HG03378 (cell line): ENCODE results near the gene ACBD3.
A peak's percentile ranks its signal among the peaks of the same experiment; 100 is the strongest.

Experiments used
- ATAC-seq: cut with Tn5 transposase; IDR thresholded peaks from one replicate; pipeline ENCODE4 v1.9.1; 2021; ENCODE audit warnings: mild to moderate bottlenecking, moderate library complexity; ENCODE audit not compliant: unreplicated experiment

ACBD3 gene

DNA sequence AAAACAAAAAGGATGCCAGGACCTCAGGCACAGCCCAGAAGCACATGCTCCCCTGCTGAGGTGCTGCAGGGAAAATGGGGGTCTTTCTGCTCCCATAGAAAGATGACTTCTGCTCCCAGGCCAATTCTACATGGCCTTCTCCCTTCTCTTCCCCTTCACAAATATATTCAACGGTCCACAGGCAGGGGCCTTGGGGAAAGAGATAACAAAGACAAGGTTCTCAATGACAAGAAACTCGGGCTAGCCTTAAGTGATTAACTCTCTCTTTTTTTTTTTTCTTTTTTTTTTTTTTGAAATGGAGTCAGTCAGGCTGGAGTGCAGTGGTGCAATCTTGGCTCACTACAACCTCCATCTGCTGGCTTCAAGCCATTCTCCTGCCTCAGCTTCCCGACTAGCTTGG is 69.9 kb downstream of the ACBD3 start:
- ATAC-seq, result no peak

DNA sequence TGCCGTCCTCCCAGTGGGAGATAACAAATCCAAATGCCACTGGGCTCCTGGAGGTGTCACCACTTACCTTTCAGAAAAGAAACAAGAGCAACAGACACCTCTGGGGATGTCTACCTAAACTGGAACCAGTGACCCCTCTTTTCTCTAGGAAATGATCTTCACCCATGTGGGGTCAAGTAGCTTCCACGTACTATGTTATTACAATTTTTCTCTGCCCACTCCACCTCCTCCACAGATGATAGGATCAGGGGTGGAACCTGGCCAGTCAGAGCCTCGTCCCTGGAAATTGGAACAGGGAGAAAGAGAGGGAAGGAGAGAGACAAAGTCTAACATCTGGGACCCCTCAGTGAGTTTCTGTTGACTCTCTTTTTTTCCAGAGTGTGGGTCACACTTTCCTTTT is 73.9 kb downstream of the ACBD3 start:
- ATAC-seq, result no peak

DNA sequence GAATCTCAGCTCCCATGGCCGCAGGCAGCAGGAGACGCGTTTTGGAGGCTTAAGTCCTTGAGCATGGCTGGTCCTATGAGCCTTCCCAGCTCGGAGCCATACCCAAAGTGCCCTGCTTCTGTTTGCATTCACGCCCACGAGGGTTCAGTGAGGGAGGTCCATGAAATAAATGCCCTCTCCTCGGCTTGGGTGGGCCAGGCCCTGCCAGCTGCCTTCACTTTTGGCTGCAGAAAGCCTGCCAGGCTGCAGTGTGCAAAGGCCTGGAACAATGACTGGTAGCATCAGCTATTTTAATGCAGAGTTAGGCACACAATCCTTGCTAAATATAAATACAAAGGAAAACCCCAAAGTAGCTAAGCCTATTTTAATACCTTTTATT is 74.7 kb downstream of the ACBD3 start:
- no peak for ATAC-seq

DNA sequence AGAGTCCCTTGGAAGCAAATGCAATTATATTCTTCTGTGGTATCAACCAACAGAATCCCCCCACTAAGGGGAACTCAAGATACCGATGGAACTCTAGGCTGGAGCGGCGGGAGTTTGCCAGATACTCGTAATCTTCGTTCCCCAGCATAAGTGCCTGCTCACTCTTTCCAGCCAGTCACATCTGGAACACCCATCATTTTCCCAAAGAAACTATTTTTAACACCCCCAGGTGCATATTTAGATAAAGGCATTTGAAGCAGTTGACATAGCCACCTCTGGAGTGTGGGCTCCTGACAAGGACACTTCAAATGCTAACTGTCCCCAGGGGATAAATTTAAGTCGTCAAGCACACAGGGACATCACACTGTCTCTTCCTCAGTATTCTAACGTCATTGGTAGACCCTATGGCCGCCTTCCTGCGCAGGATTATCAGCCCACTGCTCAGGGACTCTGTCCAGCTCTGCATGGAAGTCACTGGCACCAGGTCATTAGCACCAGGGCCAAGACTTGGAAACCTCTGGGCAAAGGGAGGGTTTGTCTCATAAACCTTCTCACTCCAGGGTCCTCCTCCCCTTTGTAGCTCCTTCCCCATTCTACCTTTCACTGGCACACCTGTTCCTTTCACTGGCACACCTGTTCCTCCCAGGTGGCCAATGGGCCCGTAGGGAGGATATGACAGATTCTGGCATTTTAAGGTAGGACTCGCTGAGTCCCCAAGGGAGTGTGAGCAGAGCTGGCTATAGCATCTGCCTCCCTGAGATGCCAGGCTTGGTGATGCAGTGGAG is 75.3 kb downstream of the ACBD3 start:
- no peak for ATAC-seq

DNA sequence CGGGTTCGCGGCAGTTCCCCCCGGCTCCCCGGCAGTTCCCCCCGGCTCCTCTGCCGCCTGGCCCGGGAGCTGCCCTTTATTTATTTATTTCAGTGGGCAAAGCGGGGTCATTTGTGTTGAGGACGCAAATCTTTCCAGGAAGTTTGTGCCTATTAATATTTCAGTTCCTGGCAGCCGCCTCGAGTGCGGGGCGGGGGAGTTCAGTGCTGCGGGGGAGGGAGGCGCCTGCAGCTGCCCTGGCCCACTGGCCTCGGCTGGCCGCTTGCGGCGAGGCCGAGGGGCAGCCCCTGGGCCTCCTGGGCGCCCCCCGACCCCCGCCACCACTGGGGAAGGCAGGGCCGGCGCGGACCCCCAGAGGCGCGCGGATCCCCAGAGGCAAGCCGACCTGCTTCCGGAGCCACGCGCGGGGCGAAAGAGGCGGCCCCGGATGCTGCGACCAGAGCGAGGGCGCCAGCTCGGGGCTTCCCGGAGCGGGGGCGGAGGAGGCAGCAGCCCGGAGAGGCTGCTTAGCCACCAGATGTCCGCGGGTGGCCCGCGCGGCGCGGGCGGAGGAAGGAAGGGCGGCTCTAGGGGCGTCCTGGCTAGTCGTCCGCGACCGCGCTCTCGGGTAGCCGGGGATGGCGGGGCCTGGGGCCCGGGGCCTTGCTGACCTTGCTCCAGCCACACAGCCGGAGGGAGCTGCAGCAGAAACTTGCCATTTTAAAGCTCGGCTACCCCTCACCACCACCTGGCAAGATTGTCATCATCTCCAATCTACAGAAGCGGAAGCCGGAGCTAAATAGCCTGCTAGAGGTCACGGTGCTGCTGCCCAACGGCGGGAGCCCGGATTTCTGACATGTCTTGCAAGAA is 76.1 kb downstream of the ACBD3 start:
- peak; percentile 70 for ATAC-seq

DNA sequence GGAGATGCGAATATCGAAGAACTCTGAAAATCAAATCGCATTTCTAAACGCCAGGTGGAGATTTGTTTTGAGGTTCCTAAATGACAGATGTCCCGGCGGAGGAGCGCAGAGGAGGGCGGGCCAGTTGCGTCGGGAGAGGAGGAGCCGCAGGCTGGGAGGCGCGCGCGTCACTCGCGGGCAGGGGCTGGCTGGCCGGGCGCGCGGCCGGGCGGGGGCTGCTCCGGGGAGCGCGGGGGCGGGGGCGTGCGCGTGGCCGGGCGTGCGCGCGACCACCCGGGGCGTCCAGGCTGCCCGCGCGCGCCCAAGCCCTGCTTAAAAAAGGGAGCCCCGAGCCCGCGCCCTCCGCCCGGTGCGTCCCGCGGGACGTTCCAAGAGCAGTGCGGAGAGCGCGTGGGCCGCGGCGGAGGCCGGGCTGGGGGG is 76.7 kb downstream of the ACBD3 start:
- ATAC-seq, result peak; percentile 56

DNA sequence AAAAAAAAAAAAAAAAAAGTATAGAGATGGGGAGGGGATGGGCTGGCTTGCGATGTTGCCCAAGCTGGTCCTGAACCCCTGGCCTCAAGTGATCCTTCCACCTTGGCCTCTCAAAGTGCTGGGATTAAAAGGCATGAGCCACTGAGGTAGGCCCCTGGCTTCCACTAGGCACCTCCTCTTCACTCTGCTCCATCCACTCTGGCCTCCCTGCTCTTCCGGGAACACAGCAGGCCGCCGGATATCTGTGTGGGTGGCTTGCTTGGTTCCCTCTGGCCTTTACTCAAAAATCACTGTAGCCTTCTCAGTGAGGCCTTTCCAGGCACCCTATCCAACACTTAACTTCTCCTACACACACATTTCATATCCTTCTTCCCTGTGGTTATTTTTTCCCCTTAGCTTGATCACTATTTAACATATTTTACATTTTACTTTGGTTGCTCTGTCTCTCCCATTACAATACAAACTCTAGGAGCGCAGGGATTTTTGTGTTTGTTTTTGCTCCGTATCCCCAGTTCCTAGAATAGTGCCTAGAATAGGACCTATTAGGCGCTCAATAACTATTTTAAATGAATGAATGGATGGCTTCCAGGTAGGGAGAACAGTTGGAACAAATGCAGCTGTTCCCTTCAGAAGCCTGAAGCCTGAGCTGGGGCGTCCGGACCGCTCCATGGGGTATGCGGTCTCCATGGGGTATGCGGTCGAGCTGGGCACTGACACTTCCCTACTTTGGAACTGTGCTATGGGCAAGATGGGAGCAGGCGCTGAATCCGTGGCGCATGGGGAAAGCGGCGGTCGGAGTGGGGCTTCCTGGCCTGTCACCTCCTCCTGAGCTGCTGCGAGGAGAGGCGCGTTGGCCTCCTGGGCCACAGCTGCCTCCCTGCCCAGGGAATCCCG is 77.4 kb downstream of the ACBD3 start:
- no peak for ATAC-seq

DNA sequence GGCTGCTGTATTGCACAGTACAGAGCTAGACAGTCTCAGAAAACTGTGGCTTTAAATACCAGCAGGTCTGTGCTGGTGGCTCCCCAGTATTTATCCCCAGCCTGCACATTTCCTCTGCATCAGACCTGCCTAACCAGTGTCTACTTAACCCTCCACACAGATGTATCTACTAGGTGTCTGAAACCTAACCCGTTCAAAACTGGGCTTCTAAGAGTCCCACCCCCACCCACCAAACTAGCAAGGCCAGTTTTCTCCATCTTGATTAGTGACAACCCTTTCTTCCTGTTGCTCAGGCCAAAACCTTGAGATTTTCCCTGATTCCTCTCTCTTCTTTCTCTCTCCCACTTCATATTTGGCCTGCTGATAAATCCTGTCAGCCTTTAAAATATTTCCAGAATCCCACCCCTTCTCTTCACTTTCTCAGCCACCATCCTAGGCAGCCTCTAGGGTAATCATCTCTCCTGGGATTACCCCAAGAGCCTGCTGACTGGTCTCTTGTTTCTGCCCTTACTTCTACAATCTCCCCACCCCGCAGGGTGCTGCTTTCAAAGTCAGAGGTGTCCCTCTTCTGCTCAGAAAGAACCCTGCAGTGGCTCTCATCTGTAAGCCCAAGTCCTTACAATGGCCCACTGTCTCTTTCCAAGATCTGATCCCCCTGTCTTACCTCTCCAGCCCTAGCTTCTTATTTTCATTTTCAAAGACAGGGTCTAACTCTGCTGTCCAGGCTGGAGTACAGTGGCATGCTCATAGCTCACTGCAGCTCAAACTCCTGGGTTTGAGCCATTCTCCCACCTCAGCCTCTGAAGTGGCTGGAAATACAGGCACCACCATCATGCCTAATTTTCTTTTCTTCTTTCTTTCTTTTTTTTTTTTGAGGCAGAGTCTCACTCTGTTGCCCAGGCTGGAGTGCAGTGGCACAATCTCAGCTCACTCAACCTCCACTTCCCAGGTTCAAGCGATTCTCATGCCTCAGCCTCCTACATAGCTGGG is 78.8 kb downstream of the ACBD3 start:
- ATAC-seq, result no peak

DNA sequence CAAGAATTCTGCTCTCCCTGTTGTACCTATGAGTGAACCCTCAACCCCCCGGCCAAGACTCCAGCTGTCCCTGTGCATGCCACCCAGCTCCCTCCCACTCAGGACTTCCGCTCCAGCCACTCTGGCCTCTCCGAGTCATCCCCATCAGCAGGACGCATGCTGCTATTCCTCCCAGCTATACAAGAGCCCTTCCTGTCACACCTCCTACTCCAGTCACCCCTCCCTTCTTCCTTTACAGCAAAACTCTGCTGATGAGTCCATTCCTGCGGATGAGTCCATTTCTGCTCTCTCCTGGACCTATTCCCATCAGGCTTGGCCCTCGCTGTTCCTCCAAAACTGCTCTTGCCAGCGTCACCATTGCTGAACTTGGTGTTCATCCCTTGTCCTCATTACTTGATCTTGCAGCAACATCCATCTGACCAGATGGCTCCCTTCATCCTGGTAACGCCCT is 81.8 kb downstream of the ACBD3 start:
- no peak for ATAC-seq

DNA sequence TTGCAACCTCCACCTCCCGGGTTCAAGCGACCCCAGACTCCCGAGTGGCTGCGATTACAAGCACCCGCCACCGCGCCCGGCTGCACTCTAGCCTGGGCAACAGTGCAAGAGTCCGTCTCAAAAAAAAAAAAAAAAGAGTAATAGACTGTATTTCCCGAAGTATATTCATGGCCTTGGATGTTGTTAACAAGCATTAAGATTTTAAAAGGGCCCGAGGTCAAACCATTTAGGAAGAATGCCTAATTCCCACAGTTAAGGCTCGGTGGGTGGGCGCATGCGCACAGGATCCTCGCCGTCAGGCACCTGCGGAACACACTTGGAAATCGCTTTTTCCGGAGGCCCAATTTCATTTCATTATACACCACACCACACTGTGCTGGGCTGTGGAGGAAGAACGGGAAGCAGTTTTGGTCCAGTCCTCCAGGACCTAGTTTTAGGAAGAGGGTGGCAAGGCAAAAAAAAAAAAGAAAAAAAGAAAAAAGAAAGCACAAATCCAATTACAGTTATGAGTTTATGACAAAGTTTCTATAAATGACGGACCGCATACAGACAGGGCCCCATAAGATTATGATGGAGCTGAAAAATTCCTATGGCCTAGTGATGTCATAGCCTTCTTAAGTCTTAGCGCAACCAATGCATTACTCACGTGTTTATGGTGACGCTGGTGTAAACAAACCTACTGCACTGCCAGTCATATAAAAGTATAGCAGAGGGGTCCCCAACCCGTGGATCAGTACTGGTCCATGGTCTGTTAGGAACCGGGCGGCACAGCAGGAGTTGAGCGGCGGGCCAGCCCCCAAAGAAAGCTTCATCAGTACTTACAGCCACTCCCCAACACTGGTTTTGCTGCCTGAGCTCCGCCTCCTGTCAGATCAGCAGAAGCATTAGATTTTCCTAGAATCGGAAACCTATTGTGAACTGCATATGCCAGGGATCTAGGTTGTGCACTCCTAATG is 85.8 kb downstream of the ACBD3 start:
- ATAC-seq, result no peak

DNA sequence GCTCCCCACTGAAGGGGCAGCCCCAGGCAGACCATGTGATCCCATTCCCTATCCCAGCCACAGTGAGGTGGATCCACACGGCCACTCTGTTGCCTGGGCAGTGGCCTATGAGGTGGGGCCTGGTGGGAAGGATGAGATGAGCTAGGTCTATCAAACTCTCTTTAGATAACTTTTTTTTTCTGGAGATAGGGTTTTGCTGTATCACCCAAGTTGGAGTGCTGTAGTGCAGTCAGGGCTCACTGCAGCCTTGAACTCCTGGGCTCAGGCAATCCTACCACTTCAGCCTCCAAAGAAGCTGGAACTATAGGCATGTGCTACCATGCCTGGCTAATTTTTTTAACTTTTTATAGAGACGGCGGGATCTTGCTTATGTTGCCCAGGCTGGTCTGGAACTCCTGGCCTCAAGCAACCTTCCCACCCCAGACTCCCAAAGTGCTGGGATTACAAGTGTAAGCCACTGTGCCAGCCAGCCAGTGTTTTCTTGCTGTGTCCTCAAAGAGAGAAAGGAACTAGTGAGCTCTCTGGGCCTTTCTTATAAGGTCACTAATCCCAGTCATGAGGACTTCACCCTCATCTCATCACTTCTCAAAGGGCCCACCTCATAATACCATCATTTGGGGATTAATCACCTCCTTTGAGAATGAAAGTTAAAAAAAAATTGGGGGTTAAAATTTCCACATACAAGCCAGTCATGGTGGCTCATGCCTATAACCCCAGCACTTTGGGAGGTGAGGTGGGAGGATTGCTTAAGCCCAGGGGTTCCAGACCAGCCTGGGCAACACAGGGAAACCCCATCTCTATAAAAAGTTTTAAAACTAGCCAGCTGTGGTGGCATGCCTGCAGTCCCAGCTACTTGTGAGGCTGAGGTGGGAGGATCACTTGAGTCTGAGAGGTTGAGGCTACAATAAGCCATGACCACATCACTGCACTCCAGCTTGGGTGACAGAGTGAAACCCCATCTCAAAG is 87.4 kb downstream of the ACBD3 start:
- no peak for ATAC-seq

DNA sequence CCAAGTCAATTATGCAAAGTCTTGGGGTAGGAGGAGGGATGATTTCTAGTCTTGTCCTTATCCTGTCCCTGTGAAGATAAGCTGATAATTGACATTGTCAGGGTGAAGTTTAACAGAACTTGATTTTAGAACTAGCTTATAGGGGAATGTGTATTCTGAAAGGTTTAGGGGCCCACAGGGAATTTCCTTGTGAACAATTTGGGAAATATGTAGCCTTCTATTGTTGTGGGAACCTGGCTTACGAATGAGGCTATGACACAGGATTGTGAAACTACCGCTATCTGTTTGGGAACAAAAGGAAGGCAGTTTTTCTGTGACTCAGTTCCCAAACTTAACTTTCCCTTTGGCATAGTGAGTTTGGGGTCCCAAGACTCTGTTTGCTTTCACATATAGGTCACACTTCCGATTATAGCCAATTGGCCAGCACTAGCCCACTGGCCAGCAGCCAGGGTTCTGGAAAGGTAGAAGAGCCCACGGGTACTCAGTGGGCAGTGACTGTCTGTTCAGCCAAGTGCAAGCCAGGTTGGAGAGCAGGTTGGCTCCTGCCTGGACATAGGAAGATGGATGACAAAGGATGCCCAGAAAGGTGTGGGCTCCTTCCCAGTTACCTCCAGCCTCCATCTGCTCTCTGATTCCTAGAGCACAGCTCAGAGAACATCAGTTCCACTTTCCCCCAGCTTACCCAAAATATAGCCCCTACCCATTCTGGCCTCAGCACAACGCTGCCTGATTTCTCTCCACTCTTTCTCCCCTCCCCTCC is 88.5 kb downstream of the ACBD3 start:
- ATAC-seq, result no peak

DNA sequence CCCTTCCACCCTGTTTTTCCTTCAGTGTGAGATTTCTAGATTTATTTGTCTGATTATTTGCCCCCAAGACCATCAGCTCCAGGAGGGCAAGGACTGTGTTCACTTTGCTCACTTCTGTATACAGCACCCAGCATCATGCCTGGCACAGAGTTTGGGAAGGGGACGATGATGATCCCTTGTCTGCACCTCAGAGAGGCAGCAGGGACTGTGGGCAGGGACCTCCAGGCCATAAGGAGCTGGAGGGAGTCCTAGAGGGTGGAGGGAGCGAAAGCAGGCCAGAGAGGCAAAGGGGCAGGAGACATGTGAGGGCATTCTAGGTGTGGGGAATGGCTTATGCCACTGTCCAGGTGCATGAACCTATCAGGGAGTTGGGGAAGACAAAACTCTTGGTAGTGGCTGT is 91.3 kb downstream of the ACBD3 start:
- no peak for ATAC-seq
